ENCODE measurements around the gene FAM174C.

FAM174C gene

DNA sequence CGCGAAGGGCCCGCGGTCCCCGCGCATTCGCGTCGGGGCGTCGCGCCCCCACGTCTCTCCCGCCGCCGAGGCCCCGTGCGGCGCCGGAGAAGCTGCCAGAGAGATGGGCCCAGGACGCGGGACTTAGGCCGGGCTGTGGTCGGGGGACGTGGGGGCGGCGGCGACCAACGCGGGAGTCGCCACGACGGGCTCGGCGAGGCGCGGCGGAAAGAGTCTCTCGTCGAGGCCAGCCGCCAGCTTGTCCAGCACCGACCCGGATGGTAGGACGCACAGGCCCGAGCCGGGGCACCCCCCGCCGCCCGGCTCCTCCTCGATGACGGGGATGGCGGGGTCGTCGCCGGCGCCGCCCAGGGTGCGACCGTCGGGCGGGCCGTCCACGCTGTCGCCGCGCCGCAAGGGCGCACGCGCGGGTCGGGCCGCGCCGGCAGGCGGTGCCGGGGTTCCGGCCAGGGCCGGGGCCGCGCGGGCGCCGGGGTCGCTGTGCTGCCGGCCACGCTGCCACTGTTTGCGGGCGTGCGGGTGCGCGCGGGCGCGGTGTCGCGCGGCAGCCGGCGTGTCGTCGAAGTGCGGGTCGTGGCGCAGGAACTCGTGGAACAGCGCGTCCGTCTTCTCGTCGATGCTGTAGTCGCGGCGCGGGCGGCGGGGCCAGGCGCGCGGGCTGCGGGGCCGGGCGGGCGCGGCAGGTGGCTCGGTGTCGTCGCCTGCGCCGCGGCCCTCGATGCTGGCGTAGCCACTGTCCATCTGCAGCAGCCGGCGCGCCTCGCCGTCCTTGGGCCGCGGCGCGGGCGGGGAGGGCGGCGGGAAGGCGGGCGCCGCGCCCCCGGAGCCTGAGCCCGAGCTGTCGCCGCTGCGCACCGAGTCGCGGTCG is 46.0 kb upstream of the FAM174C start:
- in situ Hi-C loops (cut with HindIII; ENCODE audit: low sequenced_read_pairs), result no loop called here

DNA sequence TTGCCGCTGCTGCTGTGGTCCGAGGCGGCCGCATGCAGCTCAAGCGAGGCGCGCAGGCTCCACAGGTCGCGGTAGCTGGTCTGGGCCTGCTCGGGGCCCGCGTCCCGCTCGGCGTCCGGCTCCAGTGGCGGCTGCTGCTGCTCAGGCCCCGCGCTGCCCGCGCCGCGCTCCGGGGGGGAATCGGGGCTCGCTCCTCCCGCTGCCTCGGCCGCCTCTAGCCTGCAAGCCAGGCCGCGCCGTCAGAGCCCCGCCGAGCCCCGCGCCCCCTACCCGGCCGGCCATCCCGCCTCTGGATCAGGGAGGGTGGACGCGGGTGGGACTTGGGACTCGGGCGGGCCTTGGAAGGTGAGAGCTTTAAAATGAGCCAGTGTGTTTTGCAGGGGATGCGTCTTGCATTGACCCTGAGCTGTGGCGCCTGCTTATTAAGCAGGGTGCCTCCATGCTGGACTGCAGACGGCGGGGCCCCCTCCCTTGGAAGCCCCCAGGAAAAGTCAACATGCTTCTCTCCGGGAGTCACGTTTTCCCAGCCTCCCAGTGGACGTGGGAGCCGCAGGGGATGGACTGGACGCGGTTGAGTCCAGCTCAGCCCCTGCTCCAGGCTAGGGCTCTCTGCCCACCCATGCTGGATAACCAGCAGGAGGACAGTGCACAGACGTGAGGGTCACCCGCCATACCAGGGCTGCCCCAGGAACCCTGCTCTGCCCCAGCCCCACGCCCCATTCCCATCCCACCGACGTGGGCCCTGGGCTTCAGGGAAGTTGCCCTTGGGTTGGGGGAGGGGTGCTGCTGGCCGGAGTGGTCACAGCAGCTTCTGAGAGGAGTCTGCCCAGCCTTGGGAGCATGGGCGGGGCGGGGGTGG is 45.2 kb upstream of the FAM174C start:
- in situ Hi-C loops (cut with HindIII; ENCODE audit: low sequenced_read_pairs), result no loop called here
- TF ChIP-seq, protein P1, sequence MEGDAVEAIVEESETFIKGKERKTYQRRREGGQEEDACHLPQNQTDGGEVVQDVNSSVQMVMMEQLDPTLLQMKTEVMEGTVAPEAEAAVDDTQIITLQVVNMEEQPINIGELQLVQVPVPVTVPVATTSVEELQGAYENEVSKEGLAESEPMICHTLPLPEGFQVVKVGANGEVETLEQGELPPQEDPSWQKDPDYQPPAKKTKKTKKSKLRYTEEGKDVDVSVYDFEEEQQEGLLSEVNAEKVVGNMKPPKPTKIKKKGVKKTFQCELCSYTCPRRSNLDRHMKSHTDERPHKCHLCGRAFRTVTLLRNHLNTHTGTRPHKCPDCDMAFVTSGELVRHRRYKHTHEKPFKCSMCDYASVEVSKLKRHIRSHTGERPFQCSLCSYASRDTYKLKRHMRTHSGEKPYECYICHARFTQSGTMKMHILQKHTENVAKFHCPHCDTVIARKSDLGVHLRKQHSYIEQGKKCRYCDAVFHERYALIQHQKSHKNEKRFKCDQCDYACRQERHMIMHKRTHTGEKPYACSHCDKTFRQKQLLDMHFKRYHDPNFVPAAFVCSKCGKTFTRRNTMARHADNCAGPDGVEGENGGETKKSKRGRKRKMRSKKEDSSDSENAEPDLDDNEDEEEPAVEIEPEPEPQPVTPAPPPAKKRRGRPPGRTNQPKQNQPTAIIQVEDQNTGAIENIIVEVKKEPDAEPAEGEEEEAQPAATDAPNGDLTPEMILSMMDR (IDR thresholded peaks at IDR 0.05; ENCODE audit: low read depth, low read length), result no peak
- no peak for DNase-seq (ENCODE audit: low read depth, low spot score)
- H3K4me3 ChIP-seq (ENCODE audit: low read depth, low read length), result no peak overlapping the region

More for the DNA sequence above, 46.0 kb upstream of the FAM174C start:
- no peak for DNase-seq (ENCODE audit: low read depth, low spot score)
- TF ChIP-seq, protein P1 (IDR thresholded peaks at IDR 0.05; ENCODE audit: low read depth, low read length), result no peak
- no peak overlapping the region for H3K4me3 ChIP-seq (ENCODE audit: low read depth, low read length)

DNA sequence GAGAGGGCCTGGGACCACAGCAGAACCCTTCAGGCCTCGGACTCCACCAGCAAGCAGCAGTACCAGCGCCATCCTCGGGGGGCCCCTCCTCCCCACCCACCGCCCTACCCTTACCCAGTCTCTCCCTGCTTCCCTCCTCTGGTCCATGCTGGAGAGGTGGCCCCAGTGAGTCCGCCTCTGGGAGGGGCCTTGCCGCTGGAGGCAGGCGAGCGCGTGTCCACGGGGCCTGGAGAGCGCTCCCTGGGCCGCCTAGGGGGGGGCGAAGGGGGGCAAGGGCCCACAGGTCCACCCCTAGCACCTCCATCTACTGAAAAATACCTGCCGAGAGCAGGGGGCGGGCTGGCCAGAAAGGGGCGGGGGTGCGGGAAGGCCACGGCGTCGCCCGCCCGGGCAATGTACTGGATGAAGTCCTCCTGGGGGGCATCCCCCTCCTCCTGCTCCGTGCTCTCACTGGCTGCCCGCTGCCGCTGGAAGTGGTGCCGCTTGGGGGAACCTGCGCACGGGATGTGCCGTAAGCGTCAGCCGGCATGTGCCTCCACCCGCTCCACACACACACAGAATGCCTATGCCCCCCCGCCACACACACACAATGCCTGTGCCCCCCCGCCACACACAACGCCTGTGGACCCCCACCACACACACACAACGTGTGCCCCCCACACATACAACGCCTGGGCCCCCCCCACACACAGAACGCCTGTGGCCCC is 44.4 kb upstream of the FAM174C start:
- DNase-seq (ENCODE audit: low read depth, low spot score), result no peak
- H3K4me3 ChIP-seq (ENCODE audit: low read depth, low read length), result no peak overlapping the region
- TF ChIP-seq, protein P1 (IDR thresholded peaks at IDR 0.05; ENCODE audit: low read depth, low read length), result no peak
- in situ Hi-C loops (cut with HindIII; ENCODE audit: low sequenced_read_pairs), result no loop called here

DNA sequence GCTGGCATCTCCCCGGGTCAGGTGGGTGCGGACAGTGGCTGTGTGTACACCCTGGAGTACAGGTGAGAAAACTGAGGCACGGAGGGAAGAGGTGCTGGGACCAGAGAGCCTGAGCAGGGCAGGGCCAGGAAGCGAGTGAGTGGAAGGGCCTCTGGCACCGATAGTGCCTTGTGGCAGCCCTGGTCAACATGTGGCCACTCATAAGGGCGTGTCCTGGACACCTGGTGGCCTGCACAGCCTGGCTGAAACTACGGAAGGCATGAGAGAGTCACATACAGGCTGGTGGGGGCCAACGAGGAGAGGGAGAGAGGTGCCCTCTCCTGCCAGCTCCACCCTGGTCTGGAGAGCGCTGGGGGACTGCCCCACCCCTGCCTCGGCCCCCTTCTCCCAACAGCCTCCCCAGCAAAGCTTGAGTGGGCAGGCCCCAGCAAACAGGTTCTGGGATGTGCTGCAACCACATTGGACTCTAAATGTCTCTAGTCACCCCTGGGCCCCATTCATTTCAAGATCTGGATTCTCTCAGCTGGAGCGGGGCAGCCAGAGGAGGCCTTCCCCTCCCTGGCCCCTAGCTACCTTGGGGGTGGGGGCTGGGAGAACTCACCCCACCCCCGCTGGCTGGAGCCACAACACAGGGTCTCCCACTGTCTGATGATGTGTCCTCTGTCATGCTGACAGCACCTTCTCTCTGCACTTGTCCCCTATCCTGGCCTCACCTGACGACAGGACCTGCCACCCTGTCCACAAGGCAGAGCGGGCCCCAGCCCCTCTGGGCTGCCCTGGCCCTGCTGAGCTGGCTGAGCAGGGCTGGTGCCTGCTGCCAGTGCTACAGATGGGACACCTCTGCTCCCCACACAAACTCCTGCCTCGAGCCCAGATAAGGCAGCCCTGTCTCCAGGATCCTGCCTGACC is 43.3 kb upstream of the FAM174C start:
- no peak for DNase-seq (ENCODE audit: low read depth, low spot score)
- in situ Hi-C loops (cut with HindIII; ENCODE audit: low sequenced_read_pairs), result no loop called here
- no peak overlapping the region for H3K4me3 ChIP-seq (ENCODE audit: low read depth, low read length)
- TF ChIP-seq, protein P1 (IDR thresholded peaks at IDR 0.05; ENCODE audit: low read depth, low read length), result no peak

DNA sequence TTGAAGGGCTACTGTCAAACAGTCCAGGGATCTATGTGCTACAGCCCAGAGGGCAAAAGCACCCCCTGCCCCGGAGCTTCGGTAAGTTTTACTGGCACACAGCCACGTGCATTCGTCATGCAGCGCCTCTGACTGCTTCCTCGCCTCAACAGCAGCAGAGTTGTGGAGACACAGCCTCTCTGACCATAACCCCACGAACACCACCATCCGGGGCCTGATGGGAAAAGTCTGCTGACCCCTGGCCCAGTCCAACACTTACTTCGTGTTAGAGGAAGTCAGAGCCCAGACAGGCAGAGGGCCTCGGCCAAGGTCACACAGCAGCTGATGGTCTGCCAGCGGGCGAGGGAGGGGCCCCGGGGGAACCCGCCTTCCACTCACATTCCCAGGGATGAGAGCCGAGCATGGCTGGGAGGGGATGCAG is 42.7 kb upstream of the FAM174C start:
- no peak overlapping the region for H3K4me3 ChIP-seq (ENCODE audit: low read depth, low read length)
- TF ChIP-seq, protein P1 (IDR thresholded peaks at IDR 0.05; ENCODE audit: low read depth, low read length), result no peak
- in situ Hi-C loops (cut with HindIII; ENCODE audit: low sequenced_read_pairs), result no loop called here
- peak; percentile 42 for DNase-seq (ENCODE audit: low read depth, low spot score)
